ENCODE data around the gene ACTR10. TPM values are rescaled to one million over a fixed set of nuclear protein-coding genes. Genes with fewer than 3 reads are reported as not detected.
A peak's percentile ranks its signal among the peaks of the same experiment; 100 is the strongest.

ACTR10 gene
- total RNA-seq, 2 experiments from 2014 or later = 45.3 to 47.0 TPM

- no peak for DNase-seq
- Mint-ChIP-seq H3K9me3 (no peaks in the 10 kb centered on the region), H3K36me3 (peaks cover 54% of the 10 kb centered on the region), H3K27me3 (no peaks in the 10 kb centered on the region), H3K4me1 (ENCODE audit: low read depth) (peaks cover 38% of the 10 kb centered on the region), H3K4me3 (no peak overlapping the region), H3K27ac (peak overlapping the region; percentile 72)
- intact Hi-C loops (cut with micrococcal nuclease) = loop anchor here (1.0 kb wide), 2 partner anchors 11 to 27 kb away; no protein-coding TSS in a partner anchor
- ChIA-PET CTCF (no interaction called here), POLR2A (no interaction called here)
Observed at GRCh38 chr14:58270628-58271027, 70.7 kb downstream of the ACTR10 start.

GRCh38 chr14:58272588-58273372 is 72.8 kb downstream of the ACTR10 start:
- ChIA-PET CTCF (no interaction called here), POLR2A (interaction anchor here (0.9 kb wide), 2 partner anchors 9 to 25 kb away, joined by 3 to 5 read pairs; partner anchors contain the start of gene ARID4A)
- Mint-ChIP-seq H3K4me3 (no peak overlapping the region), H3K9me3 (no peaks in the 10 kb centered on the region), H3K36me3 (peaks cover 47% of the 10 kb centered on the region), H3K27me3 (no peaks in the 10 kb centered on the region), H3K4me1 (ENCODE audit: low read depth) (peaks cover 48% of the 10 kb centered on the region), H3K27ac (peak overlapping the region; percentile 49)
- no peak for DNase-seq
- intact Hi-C loops (cut with micrococcal nuclease) = no loop called here

- CTCF ChIA-PET = interaction anchor here (1.3 to 3.3 kb wide), 3 partner anchors 11 to 29 kb away, joined by 4 to 9 read pairs (median 5); no protein-coding TSS in a partner anchor
Observed at GRCh38 chr14:58274881-58275280, 74.9 kb downstream of the ACTR10 start.

GRCh38 chr14:58275527-58276190 is 75.7 kb downstream of the ACTR10 start:
- CTCF ChIA-PET = interaction anchor here (1.2 to 3.3 kb wide), 4 partner anchors 12 to 29 kb away, joined by 4 to 9 read pairs (median 4); partner anchors contain the start of gene ARID4A
- no peak for DNase-seq
- H3K9me3 Mint-ChIP-seq = no peaks in the 10 kb centered on the region
- H3K4me1 Mint-ChIP-seq (ENCODE audit: low read depth) = peaks cover 49% of the 10 kb centered on the region
- H3K36me3 Mint-ChIP-seq = peaks cover 36% of the 10 kb centered on the region
- H3K27me3 Mint-ChIP-seq = no peaks in the 10 kb centered on the region
- POLR2A ChIA-PET = interaction anchor here (0.6 to 3.3 kb wide), 7 partner anchors 14 to 123 kb away, joined by 3 to 10 read pairs (median 4); partner anchors contain the start of genes ARID4A and PSMA3
- no peak overlapping the region for H3K4me3 Mint-ChIP-seq
- intact Hi-C loops (cut with micrococcal nuclease) = no loop called here
- peak overlapping the region; percentile 85 for H3K27ac Mint-ChIP-seq

More at GRCh38 chr14:58274881-58275280, 74.9 kb downstream of the ACTR10 start:
- DNase-seq = no peak
- Mint-ChIP-seq H3K27me3 (no peaks in the 10 kb centered on the region), H3K4me3 (no peak overlapping the region), H3K4me1 (ENCODE audit: low read depth) (peaks cover 50% of the 10 kb centered on the region), H3K27ac (peak overlapping the region; percentile 85), H3K9me3 (no peaks in the 10 kb centered on the region), H3K36me3 (peaks cover 40% of the 10 kb centered on the region)
- POLR2A ChIA-PET = interaction anchor here (0.9 to 3.3 kb wide), 5 partner anchors 10 to 30 kb away, joined by 3 to 10 read pairs (median 5); partner anchors contain the start of genes ARID4A and PSMA3
- intact Hi-C loops (cut with micrococcal nuclease) = no loop called here

- intact Hi-C loops (cut with micrococcal nuclease) = no loop called here
- DNase-seq = no peak
- no peaks in the 10 kb centered on the region for H3K9me3 Mint-ChIP-seq
- H3K4me1 Mint-ChIP-seq (ENCODE audit: low read depth) = peaks cover 51% of the 10 kb centered on the region
- ChIA-PET POLR2A (interaction anchor here (0.6 to 3.3 kb wide), 5 partner anchors 15 to 124 kb away, joined by 3 to 10 read pairs (median 4); partner anchors contain the start of gene ARID4A), CTCF (interaction anchor here (0.6 to 3.3 kb wide), 4 partner anchors 10 to 22 kb away, joined by 3 to 9 read pairs (median 4); partner anchors contain the start of gene ARID4A)
- H3K27ac Mint-ChIP-seq = peak overlapping the region; percentile 85
- H3K4me3 Mint-ChIP-seq = no peak overlapping the region
- peaks cover 37% of the 10 kb centered on the region for H3K36me3 Mint-ChIP-seq
- no peaks in the 10 kb centered on the region for H3K27me3 Mint-ChIP-seq
Observed at GRCh38 chr14:58276208-58276607, 76.3 kb downstream of the ACTR10 start.

- Mint-ChIP-seq H3K4me3 (no peak overlapping the region), H3K9me3 (no peaks in the 10 kb centered on the region), H3K27me3 (no peaks in the 10 kb centered on the region), H3K36me3 (peaks cover 35% of the 10 kb centered on the region), H3K4me1 (ENCODE audit: low read depth) (peaks cover 67% of the 10 kb centered on the region), H3K27ac (no peak overlapping the region)
- CTCF ChIA-PET = no interaction called here
- DNase-seq = no peak
- intact Hi-C loops (cut with micrococcal nuclease) = no loop called here
- POLR2A ChIA-PET = no interaction called here
Observed at GRCh38 chr14:58278177-58278576, 78.2 kb downstream of the ACTR10 start.

GRCh38 chr14:58280954-58281787 is 81.2 kb downstream of the ACTR10 start:
- POLR2A ChIA-PET = interaction anchor here (0.7 to 1.7 kb wide), 4 partner anchors 14 to 37 kb away, joined by 3 to 5 read pairs (median 4); partner anchors contain the start of genes ARID4A and PSMA3
- Mint-ChIP-seq H3K4me1 (ENCODE audit: low read depth) (peaks cover 66% of the 10 kb centered on the region), H3K9me3 (no peaks in the 10 kb centered on the region), H3K27me3 (no peaks in the 10 kb centered on the region), H3K36me3 (peaks cover 34% of the 10 kb centered on the region), H3K27ac (peak overlapping the region; percentile 91), H3K4me3 (peak overlapping the region; percentile 37)
- intact Hi-C loops (cut with micrococcal nuclease) = loop anchor here (1.0 kb wide), 4 partner anchors 11 to 42 kb away; partner anchors contain the start of genes ARID4A and PSMA3
- CTCF ChIA-PET = interaction anchor here (1.1 kb wide), 1 partner anchor 41 kb away, joined by 3 read pairs; no protein-coding TSS in a partner anchor
- peak; percentile 56 for DNase-seq

GRCh38 chr14:58281969-58282368 is 82.0 kb downstream of the ACTR10 start:
- Mint-ChIP-seq H3K4me1 (ENCODE audit: low read depth) (peaks cover 58% of the 10 kb centered on the region), H3K36me3 (peaks cover 34% of the 10 kb centered on the region), H3K27ac (peak overlapping the region; percentile 91), H3K27me3 (no peaks in the 10 kb centered on the region), H3K9me3 (no peaks in the 10 kb centered on the region), H3K4me3 (peak overlapping the region; percentile 52)
- DNase-seq = no peak
- intact Hi-C loops (cut with micrococcal nuclease) = loop anchor here (1.0 kb wide), 4 partner anchors 12 to 43 kb away; partner anchors contain the start of genes ARID4A and PSMA3
- ChIA-PET POLR2A (interaction anchor here (0.7 to 1.7 kb wide), 3 partner anchors 15 to 37 kb away, joined by 3 to 5 read pairs (median 4); partner anchors contain the start of genes ARID4A and PSMA3), CTCF (interaction anchor here (1.1 kb wide), 1 partner anchor 42 kb away, joined by 3 read pairs; no protein-coding TSS in a partner anchor)

- ChIA-PET POLR2A (interaction anchor here (1.0 kb wide), 1 partner anchor 15 kb away, joined by 5 read pairs; the partner anchor contains the start of gene ARID4A), CTCF (no interaction called here)
- no peaks in the 10 kb centered on the region for H3K9me3 Mint-ChIP-seq
- H3K4me3 Mint-ChIP-seq = no peak overlapping the region
- no peaks in the 10 kb centered on the region for H3K27me3 Mint-ChIP-seq
- DNase-seq = no peak
- peaks cover 39% of the 10 kb centered on the region for H3K36me3 Mint-ChIP-seq
- peak overlapping the region; percentile 43 for H3K27ac Mint-ChIP-seq
- intact Hi-C loops (cut with micrococcal nuclease) = no loop called here
- H3K4me1 Mint-ChIP-seq (ENCODE audit: low read depth) = peaks cover 62% of the 10 kb centered on the region
Observed at GRCh38 chr14:58282925-58283593, 83.1 kb downstream of the ACTR10 start.

GRCh38 chr14:58283730-58284129 is 83.8 kb downstream of the ACTR10 start:
- Mint-ChIP-seq H3K9me3 (no peaks in the 10 kb centered on the region), H3K36me3 (peaks cover 44% of the 10 kb centered on the region), H3K27ac (peak overlapping the region; percentile 62), H3K27me3 (no peaks in the 10 kb centered on the region), H3K4me1 (ENCODE audit: low read depth) (peaks cover 68% of the 10 kb centered on the region), H3K4me3 (no peak overlapping the region)
- CTCF ChIA-PET = no interaction called here
- DNase-seq = no peak
- POLR2A ChIA-PET = interaction anchor here (1.0 kb wide), 1 partner anchor 14 kb away, joined by 5 read pairs; the partner anchor contains the start of gene ARID4A
- intact Hi-C loops (cut with micrococcal nuclease) = no loop called here

Data from activated CD4-positive, alpha-beta memory T cell treated with anti-CD3 and anti-CD28 coated beads for 36 hours (primary cell).